Activated CD4-positive, alpha-beta T cell treated with anti-CD3 and anti-CD28 coated beads for 1 hour (primary cell): Measurements from ENCODE around the gene DUSP5.
A peak's percentile ranks its signal among the peaks of the same experiment; 100 is the strongest.
"Not testable (repeated sequence)": the region's sequence is repeated elsewhere in the genome, so short reads cannot be mapped to it uniquely, and the experiment has no call there.

Experiments used
- DNase-seq: peaks from one replicate; pipeline ENCODE4 v3.0.0-alpha.2; 2020

Gene DUSP5

DNA sequence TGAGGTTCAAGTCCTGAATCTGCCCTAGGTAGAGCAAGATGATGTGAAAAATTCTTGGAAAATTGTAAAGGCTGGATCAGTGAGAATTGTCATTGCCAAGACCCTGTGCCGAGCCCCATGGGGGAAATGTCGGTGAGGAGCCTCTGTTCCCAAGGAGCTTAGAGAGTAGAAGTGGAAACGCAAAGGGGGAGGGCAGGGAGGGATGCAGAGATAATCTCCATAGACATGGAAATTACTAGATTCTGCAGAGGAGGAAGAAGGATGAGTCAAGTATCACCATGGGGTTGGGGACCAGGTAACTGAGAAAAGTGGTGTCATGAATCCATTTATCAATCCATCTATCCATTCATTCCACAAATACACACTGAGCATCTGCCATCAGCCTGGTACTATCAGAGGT, 26.0 kb downstream of the DUSP5 start:
- DNase-seq = no peak

DNA sequence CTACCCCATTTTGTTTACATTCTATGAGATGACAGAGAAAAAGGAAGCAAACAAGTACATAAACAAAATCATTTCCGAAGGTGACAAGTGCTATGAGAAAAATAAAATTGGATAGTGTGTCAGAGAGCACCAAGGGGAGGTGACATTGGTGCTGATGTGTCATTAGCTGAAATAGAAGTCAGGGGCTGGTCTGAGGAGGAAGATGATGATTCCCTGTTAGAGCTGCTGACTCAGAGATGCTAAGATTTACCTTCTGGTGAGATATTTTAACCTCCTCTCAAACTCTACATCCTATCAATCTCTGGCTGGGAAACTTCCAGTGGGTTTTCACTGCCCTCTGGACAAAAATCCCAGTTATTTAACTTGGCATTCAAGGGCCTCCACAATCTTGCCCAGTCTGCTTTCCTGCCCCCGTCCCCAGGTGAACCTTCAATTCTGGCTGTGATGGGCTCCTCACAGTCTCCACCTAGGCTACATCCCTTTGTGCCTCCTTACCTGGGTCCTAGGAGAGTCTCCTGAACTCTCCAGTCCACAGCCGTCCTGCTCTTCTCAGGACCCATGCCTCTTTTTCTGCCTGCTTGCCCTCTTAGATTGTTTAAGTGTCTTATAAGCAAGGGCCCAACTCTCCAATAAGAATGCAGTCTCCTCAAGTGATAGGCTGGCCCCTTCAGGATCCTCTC, 26.6 kb downstream of the DUSP5 start:
- no peak for DNase-seq

DNA sequence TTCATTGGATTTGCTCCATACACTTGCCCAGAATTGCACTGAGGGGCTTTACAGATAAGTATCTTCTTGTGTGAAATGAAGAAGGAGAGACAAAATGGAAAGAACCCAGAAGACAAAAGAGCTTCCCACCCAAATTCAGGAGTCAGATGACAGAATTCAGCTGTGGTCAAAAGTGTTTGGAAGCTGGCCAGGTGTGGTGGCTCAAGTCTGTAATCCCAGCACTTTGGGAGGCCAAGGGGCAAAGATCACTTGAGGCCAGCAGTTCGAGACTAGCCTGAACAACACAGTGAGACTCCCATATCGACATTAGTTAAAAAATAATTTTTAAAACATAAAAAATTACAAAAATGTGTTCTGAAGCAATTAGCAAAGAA, 27.1 kb downstream of the DUSP5 start:
- no peak for DNase-seq

DNA sequence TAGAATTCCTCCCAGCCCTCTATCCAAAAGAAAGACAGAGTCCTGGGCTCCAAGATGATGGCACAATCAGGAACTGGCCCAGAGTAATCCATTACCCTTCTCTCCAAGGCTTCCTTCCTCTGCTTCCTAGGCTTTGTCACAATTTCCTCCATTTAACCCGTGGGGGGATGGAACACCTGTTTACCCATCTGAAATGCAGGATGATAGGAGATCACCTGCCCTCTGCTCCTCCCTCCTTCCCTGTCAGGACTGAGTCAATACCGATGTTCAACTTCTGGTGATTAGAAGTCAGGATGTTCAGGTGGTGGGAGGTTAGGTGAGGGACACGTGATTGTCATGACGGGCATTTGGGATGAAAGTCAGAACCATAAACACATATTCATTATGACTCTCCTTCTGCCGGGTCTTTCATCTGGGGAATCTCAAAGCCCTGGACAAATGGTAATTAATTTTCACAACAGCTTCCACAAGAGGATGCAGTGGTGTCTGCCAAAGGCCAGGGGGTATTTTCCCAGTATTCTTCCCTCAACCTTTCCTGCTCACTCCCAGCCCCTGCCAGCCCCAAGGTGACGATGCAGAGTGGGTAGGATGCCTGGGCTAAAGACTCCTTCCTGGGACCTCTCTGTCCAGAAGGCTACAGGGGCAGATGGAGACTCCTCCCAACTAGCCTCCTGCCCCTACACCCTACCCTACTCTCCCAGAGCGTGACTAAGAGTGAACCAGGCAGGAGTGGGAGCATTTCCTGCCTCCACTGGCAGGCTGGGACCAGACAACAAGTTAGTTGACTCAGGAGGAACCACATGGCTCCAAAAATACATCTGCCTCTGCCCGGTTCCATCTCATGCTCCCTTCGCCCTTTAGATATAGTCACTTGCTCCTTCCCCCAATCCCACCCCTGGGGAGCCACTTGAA, 27.9 kb downstream of the DUSP5 start:
- DNase-seq = no peak

DNA sequence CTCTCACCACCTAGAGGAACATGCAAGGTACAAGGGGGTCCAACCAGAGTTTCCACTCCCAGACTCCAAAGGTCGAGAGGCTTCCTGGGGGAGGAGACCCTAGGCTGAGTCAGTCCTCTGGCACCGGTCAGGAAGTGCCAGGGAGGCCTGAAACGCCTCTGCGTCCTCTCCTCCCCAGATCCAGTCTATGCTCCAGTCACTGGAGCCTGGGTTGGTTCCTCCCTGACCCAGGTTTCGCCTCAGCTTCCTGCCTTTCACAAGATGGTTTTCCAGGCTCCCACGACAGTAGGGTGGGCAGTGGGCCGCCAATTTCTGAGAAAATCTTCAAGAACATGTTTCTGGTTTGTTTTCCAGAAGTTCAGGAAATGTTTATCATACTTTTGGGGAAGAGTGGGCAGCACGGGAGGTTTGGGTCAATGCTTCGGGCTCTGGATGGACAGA, 30.0 kb downstream of the DUSP5 start:
- no peak for DNase-seq

DNA sequence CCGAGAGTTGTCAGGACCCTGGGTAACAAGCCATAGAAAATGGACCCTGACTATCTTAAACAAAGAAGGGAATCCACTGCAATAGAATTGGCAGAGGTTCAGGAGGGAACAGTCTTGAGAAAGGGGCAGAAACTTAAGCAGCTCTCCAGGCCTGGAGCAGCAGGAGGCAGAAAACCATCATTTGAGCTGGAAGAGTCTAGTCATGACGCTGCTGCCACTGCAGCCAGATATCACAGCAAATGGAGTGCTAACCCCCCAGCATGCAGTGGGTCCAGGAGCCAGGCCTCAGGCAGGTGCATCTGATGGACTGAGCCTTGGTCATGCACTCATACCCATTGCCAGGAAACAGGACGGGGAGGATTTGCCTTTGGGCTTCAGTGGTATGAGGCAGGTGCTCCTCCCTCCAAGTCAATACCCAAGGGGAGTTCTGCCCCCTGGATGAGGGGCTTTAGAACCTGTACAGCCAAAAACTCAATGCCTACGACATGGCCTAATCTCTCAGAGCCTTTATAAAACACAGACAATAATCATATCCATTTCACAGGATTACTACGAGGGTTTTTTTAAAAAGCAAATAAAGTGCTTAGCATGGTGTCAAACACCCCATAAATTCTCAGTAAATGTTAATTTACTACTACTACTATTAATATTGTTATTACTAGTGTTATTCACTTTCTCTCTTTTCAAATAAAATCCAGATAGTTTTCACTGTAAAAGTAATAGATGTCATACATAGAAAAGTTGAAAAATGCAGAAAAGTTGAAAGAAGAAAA, 30.7 kb downstream of the DUSP5 start:
- DNase-seq = no peak

DNA sequence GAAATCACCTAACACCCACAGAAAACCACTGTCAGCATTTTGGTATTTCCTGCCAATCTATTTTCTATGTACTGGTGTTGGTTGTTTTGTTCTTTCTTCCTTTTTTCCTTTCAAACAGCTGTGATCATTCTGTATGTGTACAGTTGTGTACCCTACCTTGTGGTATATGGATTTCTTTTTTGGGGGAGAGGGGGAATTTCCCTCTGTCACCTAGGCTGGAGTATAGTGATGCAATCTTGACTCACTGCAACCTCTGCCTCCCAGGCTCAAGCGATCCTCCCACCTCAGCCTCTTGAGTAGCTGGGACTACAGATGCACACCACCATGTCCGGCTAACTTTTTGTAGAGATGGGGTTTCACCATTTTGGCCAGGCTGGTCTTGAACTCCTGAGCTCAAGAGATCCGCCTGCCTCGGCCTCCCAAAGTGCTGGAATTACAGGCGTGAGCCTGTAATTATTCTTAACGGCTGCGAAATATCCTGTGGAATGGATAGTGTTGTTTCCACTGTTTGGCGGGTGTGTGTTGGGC, 31.4 kb downstream of the DUSP5 start:
- DNase-seq = not testable (repeated sequence)

DNA sequence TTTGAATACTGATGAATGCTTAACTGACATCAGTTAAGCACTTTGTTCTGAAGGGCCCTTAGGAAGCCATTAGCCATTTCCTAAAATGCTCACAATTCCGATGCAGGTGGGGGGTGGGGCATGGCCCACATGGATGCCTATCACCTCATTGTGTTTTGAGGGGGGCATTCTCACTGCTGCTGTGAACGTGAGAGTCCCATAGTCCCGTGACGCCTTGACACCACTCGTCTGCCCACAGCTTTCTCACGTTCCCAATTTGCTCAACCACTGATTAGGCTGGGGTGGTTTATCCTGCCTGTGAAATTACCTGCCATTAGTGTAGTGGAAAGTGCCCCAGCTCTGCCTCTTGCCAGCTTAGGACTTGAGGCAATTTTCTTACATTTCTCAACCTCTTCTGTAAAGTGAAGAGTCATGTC, 31.9 kb downstream of the DUSP5 start:
- no peak for DNase-seq

DNA sequence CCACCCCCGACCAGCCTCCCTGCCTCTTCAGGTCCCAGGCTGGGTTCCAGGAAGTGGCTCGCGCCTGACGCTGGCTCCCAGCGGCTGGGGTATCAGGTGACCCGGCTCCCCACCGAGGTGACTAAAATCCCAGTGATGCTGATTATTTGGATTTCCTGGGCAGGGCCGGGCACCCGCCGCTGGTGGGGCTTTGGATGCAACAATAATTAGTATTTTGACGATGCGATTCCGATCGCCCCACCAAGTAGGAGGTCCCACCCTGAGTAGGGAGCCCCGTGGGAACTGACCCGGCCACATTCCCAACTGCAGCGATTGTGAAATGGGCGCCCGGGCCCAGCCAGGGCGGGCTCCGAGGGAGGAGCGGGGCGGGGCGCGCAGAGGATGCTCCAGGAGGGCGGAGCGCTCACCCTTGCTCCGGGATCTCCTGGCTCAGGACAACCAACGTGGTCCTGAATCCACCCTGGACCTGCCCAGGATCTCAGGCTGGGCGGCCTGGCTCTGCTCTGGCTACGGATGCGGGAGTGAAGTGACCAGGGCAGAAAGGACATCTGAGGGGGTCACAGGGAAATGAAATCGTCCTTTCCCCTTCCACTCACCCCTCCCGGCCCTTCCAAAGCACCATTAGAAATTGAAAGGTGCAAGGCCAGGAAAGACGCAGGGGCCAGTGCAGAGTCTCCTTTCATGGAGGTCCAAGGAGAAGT, 32.6 kb downstream of the DUSP5 start:
- DNase-seq = no peak

DNA sequence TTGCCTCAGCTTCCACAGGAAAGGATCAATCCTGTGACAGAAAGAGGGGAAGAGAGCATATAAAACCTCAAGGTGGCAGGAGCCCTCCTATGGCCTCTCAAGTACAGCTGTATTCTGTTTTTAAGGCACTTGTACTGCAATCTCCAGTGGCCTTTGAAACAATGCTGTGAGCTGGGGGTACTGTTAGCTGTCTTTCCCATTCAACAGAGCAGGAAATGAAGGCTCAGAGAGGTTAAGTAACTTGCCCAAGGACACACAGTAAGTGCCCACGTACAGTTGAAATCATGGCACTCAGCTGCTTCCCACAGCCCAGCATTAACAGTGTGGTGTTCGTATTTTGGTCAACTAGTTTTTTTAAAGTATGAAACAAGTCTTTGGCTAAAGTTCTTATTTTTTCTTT, 34.0 kb downstream of the DUSP5 start:
- no peak for DNase-seq

DNA sequence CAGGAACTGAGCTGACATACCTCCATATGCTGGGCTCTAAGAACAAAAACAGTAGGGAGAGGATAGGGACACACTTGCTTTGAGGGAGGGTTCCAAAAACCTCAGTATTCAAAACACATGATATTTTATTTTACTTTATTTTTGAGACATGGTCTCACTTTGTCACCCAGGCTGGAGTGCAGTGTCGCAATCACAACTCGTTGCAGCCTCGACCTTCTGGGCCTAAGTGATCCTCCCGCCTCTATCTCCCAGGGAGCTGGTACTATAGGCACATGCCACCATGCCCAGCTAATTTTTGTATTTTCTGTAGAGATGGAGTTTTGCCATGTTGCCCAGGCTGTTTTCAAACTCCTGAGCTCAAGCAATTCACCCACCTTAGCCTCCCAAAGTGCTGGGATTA, 34.9 kb downstream of the DUSP5 start:
- DNase-seq = not testable (repeated sequence)

DNA sequence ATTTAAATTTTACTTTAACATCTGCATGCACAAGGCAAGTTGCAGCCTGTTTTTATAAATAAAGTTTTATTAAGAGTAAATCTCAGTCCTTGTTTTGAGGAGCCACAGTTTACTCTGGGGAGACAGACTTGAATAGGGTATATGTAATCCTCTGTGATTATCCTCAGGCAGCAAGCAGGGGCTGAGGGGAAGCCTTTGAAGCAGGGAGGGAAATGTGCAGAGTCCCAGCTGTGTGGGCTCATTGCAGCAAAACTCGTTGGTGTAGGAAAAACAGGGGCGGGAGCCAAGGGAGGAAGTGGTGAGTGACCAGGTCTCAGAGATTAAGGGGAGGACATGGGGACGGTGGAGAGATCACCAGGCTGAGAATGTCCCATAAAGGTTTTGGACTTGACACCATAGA, 35.4 kb downstream of the DUSP5 start:
- DNase-seq = no peak

DNA sequence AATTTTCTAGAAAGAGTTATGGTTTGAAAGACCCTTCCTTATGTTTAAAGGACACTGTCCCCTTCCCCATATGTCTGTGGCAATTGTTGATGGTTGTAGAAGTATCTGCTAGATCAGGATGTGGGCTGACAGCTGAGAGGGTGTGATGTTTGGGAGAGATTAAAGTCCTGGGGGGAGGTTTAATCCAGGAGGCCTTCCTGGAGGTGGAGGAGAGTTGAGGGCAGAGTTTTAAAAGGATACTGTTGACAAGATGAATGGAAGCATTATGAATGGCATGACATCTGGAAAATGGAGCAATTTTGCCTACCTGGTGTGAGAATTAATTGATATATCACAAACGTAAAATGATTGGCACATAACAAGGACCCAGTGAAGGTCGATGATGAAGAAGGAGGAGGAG, 36.9 kb downstream of the DUSP5 start:
- no peak for DNase-seq

DNA sequence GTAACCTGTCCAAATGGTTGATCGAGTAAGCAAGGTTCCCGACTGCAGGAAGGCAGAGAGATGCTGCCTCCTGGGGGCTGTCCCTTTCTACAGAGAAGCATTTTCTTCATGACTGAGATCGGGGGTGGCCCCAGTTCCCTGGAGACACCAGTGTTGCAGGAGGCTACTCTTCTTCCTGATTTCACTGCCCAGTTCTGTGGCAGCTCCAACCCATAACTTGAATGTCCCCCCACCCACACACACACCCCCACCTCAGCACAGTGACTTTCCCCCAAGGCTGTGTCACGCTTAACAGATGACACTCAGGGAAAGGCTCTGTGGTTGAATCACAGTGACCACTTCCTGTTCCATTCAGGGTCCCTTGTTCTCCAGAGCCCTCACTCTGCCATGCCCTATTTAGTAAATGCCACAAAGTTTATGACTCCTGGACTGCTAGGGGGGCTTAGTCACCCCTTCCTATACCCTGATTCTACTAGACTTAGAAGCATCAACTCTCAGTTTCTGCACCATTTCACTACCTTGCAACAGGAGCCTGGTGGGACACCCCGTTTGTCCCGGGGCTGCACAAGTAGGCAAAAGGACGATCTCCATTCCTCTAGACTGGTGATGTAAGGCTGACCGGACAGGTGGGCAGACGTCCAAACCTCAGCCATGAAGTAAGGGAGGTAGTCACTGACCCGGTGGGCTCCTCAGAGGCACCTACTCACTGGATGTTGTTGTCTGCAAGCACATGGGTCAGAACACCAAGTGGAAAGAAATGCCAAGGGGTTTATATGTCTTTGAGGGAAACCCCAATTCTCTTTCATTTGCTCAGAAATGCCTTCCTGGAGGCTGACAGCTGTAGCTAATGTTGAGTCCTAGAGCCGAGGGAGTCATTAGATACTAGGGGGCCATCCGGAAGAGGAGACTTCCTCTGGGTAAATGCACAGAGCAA, 38.5 kb downstream of the DUSP5 start:
- peak; percentile 27 for DNase-seq

DNA sequence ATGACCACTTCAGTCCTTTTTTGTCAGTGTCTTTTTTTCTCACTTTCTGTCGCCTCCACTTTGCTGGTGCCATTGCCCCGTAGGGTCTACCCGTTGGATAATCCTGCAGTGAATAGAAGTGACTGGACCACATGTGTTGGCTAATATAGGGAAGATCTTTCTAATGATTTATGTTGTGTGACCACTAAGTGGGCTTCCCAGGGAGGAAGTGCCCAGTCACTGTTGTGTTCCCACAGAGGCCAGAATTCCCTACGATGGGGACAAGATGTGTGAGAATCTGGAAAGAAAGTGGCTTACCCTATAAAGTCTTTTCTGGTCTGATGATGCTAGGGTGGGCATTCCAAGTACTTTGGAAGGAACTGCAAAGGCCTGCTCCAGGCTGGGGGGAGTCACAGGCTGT, 41.4 kb downstream of the DUSP5 start:
- DNase-seq = no peak

DNA sequence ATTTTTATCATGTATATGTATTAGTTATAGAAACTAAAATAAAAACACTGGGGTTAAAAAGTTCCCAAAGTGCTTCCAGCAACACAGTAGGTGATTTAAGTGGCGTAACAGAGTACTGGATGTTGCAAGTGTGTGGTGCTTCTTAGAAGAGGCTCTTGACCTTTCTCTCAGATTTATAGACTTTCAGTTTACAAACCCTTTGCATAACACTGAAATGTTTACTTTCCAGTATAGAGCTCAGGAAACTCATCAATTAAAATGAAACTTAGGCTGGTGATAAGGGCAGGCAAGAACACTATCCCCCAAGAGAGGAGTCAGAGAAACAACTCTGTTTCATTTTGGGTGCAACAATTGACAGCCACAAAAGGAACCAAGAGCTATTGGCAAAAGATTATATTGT, 42.3 kb downstream of the DUSP5 start:
- DNase-seq = no peak

DNA sequence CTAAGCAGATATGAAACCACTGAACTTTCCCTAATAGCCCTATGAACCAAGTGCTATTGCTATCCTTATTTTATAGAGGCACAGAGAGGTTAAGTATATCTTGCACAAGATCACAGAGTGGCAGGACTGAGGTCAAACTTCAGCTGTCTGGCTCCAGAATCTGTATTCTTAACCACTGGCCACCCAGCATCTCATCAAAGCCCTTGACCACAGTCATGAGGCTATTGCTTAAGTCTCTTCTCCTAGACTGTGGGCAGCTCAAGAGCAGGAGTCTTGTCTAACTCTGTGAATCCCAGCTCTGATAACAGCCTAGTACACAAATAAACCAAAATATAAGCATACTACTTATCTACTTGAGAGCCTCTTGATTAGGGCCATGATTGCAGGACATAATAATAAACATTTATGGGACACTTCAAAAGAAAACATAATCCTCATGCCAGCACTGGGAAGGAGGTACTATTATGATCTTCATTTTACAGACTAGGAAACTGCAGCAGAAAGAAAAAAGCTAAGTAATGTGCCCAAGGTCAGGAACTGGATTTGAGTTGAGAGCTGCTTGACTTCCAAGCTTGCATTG, 47.3 kb downstream of the DUSP5 start:
- no peak for DNase-seq

DNA sequence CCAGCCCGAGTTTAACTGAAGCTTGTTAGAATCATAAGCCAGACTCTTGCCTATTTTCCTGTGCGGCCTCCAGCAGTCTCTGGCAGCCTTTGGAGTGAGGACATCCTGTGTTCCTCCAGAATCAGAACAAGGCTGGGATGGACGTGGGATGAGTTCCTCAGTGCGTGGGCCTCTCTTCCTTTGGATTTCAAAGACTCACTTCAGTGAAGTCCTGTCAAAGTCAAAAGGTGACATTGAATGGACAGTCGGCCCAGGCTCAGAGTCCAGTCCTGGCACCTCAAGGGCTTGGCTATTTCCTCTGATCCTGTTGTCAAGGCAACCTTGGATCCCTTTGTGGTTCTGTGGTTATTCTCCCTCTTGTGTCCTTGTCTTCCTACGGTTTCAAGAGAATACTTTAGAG, 48.4 kb downstream of the DUSP5 start:
- no peak for DNase-seq

DNA sequence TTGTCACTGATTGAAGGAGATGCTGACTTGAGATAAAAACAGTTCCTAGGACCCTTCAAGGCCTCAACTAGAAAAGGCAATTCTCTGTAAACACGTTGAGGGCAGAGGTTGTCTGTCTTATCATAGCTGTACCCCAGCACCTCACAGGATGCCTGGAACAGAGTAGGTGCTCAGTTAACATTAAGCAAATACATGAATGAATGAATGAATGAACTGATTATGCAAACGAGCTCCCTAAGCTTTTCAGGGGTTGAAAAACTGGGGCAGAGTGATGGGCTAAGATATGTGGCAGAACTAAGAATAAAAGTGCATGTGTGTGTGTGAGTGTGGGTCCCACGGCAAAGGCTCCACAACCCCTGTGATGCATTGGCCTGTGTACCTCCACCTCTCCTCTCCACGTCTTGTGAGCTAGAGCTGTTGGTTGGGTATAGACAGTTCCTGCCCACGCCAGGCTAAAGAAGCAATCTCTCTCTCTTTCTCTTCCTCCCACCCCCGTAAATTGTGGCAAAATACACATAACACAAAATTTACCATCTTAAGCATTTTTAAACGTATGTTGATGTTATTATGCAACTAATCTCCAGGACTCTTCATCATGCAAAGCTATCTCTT, 48.9 kb downstream of the DUSP5 start:
- DNase-seq = no peak

DNA sequence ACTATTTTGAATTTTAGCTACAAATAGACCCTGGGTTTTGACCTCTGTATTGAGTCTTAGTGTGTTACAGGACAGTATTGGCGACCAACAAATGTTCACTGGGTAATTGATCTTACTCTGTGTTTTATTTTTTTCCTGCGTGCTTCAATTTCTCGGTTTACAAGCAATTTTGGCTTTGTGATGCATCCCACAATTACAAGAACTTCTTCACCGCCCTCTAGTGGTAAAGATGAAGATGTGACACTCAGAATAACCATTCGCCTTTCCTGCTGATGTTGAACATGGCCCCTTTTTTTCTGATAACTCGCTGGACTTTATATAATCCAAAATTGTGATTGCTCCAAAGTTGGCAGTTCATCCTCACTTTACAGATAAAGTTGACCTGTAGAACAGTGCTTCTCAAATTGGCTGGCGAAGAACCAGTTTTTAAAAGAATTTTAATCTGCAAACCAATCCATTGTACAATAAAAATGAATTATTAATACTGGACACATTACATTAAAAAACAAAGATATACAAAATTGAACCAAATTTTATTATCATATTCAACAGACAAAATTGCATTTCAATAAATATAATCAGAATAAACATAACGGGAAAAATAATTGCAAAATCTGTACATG, 49.5 kb downstream of the DUSP5 start:
- DNase-seq = no peak
